MV-4-11 (cell line): ENCODE data around the gene KIAA1614.

Experiments used
- DNase-seq: peaks from one replicate; lab custom pipeline; 2025; lab: John Stamatoyannopoulos, UW

The KIAA1614 gene

DNA sequence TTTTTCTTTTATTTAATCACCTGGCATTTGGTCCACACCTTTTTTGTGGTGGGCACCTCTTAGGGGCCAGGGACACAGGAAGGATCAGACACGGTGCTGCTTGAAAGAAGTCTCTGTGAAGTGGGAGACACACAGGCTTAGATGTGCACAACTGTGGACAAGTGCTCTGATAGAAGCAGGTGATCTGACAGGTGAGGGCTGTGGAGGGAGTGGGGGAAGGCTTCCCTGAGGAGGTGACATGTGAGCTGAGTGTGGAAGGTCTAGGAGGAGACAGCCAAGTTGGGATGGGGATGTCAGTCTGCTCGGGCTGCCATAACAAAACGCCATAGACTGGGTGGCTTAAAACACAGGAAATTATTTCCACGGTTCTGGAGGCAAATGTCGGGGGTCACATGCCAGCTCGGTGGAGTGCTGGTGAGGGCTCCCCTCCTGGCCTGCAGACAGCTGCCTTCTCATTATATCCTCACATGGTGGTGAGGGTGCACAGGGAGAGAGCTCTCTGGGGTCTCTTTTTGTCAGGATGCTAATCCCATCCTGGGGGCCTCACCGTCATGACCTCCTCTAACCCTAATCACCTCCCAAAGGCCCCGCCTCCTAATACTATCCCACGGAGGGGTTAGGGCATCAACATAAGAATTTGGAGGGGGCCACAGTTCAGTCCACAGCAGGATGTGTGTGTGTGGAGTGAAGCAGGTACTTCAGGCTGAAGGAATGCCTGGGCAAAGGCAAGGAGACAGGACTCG lies 5.2 kb upstream of the KIAA1614 start:
- DNase-seq: no peak

DNA sequence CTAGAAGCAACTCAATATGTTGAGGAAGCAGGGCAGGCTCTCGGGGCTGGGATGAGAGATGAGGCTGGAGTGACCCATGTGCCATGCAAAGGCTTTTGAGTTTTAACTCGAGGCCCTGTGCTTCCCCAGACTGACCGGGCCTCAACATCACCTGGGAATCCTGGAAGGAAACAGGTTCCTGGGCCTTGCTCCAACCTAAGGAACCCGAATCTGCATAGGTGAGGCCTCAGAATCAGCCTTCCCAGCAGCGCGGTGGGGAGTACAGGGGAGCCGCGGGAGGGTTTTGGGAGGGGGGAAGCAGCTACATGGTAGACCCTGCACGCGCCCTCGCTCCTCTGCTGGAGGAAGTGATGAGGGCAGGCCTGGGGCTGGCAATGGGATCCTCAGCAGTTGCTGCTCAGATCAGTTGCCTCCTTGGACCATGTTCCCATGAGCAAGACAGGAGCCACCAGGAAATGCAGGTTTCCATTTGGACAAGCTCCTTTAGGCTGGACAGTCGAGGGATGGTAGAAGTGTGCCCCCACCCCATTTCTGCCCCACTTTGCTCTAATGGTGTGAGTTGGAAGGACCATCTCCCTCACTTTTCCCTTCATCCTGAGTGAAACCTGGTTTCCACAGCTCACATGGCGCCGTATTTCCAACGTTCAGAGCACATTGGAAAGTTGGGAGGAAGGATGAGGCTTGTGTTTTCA lies 4.5 kb upstream of the KIAA1614 start:
- DNase-seq: no peak

DNA sequence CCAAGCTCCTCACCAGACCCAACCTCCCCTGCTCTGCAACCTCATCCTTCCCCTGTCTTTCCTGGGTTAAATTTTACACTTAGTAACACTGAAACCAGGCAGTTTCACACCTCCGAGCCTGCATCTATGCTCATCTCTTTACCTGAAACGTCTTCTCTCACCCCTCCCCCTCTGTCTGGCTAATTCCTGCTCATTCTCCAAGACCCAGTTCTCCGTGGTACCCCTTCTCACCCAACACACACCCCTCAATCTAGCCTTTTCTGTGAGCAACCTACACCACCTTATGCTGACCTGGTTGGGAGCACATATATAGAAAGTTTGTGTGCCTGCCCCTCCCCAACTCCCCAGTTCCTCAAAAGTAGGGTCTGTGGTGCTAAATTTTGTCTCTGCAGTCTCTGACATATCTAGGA lies 3.7 kb upstream of the KIAA1614 start:
- DNase-seq: no peak

DNA sequence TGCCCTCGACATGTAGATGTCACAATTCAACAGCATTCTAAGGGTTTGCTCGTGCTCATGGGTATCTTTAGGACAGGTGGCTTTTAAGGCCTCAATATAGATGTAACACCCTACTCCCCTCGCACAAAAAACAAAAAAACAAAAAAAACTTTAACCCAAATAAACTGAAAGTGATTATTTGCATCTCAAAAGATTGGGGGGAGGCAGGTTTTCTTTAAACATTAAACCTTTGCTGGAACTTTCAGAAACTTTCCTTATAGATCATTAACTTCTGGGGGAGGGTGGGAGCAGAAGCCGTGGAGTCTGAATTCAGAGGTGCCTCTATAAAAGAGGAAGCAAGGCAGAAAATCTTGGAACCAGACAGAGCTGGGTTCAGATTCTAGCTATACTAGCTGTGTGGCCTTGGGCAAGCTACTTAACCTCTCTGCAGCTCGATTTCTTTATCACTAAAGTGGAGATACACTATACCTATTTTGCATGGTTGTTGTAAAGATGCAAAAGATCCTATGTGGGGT lies 3.2 kb upstream of the KIAA1614 start:
- DNase-seq: no peak

DNA sequence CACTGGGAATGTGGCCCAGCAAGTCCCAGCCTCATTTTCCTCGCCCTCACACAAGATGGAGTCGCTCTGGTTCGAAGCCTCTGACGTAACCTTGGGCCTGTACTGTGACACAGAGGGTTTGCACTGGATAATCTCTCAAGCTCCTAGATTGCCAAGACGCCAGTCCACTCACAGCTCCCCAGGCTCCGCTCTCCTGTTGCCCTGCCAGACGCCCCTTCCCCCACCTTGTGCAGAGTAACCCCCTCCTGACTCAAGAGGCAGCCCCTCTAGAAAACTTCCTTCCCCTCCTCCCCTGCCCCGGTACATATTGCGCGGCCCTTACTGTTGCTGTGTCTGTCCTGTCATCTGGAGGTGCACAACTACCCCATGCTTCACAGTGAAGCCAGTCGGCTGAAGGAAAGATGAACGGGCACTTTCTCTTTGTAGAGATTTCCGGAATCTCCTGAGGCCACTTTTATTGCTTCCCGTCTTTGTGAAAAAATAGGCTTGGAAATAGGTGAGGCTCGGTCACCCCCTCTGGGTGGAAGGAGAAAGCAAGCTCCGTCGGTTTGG lies 981 bp upstream of the KIAA1614 start:
- no peak for DNase-seq

DNA sequence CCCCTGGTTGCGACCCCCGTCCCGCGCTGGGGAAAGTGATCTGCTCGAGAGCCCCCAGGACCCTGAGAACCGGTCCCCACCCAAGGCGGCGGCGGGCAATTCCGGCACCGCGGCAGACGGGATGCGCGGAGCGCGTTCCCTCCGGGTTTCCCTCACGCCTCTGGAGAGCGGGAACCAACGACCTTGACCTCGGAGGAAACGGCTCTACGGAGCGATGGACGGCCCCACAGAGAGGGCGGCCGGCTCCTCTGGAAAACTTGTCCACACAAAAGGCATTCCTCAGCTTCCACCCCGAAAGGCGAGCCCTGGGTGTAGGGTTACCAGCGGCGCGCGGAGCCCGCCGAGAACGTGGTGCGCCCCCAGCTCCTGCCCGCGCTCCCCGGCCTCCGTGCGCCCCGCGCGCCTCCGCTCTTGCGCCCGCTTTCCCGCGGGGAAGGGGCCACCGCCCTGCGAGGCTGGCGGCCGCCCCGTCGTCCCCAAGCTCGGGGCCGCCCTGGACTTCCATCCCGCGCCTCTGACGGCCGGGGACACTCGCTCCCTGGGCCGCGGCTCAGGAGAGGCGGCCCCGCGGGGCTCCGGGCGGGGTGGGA lies 391 bp upstream of the KIAA1614 start:
- no peak for DNase-seq

DNA sequence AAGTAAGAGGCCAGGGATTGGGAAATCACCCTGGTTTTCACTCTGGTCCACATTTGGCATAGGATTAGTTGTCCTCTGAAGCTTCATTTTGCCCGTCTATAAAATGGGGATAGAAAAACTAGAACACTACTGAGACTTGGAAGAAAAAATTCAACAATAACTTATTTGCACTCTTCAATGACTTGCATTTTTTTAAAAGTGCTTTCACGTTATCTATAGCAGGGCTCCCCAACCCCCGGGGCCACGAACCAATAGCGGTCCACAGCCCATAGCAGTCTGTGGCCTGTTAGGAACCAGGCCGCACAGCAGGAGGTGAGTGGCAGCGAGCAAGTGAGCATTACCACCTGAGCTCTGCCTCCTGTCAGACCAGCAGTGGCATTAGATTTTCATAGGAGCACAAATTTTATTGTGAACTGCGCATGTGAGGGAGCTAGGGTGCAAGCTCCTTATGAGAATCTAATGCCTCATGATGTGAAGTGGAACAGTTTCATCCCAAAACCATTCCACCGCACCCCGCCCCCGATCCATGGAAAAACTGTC lies 2.8 kb downstream of the KIAA1614 start:
- DNase-seq: no peak

DNA sequence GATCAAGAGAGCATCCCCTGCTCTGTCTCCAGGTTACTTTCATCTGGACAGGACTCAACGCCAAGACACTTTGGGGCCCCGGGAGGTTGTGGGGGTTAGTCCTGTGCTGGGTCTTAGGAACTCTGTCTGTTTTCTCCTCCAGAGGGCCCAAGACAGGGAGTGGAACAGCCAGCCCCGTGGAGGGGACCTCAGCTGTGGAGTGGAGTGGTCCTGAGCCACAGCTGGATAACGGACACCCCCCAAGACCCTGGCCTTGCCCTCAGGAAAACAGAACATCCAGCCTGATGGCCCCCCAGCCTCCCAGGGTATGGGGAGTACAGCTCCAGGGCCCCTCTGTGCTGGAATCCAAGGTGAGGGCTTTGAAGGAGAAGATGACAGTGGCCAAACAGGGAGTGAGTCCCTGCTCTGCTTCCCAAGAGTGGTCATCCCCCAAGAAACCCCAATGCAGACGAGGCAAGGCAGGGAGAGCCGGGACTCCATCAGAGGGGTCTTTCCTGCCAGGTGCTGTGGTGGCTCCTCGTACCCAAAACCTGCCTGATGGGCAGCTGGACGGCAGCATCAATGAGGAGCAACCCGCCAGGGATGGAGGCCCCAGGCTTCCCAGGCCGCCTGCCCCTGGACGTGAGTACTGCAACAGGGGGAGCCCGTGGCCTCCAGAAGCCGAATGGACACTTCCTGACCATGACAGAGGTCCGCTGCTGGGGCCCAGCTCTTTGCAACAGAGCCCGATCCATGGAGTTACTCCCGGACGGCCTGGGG lies 3.5 kb downstream of the KIAA1614 start:
- DNase-seq: no peak

DNA sequence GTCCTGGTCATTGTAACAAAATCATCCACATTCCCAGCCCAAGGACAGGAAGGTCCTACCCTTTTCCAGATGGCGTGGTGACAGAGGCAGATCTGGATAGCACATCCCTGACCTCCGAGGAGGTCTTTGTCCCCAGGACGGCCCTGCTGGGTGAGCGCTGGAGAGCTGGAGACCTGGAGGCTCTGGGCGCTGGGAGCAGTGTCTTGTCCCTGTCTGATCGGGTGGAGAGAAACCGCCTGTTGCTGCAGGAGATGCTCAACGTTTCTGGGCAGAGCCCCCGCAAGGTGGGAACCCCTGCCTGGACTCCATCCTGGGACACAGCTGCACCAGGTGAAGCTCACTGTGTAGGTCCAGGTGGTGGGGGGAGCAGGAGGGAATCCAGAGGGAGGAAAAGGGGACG lies 4.1 kb downstream of the KIAA1614 start:
- no peak for DNase-seq

DNA sequence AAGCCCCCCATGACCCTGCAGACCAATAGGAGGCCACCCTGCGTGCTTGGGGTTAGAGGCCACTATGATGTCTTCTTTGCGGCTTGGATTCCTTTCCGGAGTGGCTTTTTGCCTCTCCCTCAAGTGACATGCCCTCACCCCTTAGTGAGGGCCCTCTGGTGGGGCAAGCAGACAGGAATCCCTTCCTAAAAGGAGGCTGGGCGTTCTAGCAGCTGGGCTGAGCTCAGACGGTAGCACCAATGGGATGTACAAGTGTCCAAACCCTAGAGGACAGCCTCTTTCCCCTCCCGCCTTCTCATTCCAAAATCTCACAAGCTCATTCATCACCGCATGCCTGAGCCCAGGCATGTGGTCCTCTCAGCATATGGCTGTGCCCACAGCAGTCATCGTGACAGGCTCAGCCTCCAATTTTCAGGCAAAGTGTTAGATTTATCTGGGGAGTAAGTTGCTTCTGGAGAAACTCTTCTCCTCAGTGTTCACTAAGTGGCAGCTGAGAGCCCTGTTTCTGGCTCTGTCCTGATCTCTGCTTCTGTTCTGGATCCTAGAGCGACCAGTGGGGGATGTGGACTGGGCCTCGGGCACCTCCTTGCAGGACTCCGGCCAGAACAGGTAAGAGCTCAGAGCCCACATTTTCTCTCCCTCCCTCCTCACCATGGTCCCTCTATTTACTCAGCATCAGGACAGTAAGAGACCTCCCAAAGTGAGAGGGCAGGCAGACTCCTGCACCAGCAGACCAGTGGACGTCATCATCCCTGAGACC lies 4.8 kb downstream of the KIAA1614 start:
- DNase-seq: no peak

DNA sequence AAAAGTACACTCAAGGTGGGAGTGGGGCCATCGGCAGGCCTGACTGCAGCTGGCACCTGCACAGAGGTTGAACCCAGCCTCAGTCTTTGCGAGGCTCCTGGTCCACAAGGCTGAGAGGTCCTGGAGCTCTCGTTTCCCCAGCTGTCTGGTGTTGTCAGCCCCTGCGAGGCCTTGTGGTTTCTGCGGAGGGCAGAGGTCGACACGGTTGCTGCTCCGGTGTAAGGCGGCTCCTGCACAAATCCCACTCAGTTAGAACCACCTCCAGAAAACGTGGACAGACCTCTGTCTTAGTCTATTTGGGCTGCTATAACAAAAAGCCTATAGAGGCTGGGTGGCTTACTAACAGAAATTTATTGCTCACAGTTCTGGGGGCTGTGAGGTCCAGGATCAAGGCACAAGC lies 5.8 kb downstream of the KIAA1614 start:
- no peak for DNase-seq

DNA sequence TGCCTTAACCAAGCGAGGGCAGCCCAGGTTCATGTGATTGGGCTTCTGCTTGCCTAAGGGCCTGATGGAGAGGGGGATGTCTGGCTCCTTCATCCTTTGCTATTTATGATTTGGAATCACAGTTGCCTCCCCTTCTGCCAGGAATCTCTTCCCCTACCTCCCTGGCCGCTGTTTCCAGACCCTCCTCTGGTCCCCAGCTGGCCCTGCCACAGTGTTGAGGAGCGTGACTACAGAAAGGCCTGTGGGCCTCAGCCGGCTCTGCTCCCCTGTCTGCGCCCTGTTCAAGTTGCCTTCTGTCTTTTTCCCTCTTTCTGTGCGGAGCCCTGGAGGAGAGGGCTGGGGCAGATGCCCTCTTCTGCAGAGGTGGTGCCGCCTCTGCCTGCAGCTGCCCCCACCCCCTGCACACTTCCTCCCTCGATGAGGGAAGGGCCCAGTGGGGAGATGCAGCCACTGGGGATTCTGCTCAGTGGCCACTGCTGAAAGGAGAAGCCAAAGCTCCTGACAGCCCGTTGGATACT lies 6.5 kb downstream of the KIAA1614 start:
- DNase-seq: no peak

DNA sequence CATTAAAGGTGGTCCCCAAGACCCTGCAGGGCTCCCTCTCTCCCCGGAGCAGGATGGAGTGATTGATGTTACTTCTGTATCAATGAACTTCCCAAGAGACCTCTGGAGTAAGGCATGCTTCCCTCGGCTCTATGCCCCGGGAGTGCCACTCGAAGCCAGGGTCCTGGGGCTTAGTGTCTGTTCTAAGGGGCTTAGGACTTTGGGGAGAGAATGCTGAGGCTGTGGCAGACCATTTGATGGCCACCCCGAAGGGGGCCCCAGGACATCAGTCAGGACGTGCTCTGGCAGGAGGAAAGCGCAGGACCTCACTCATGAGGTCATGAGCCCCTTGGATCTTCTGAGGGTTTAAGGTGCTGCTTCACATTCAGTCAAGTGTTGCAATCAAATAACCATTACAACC lies 7.5 kb downstream of the KIAA1614 start:
- DNase-seq: no peak

DNA sequence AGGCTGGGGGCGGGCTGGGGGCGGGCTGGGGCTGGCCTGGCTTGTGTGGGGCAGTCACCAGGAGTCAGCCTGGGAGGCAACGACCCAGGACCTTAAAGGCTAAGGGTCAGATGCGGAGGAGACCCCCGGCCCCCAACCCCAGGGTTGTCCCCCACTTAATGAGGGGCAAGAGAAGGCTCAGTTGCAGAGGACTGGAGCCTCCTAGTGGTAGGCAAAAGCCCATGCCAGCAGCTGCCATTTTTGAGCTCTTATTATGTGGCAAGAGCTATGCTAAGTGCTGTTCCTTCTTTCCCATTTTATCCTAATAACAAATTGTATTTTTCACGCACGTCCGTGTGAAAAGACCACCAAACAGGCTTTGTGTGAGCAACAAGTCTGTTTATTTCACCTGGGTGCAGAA lies 8.0 kb downstream of the KIAA1614 start:
- DNase-seq: no peak

DNA sequence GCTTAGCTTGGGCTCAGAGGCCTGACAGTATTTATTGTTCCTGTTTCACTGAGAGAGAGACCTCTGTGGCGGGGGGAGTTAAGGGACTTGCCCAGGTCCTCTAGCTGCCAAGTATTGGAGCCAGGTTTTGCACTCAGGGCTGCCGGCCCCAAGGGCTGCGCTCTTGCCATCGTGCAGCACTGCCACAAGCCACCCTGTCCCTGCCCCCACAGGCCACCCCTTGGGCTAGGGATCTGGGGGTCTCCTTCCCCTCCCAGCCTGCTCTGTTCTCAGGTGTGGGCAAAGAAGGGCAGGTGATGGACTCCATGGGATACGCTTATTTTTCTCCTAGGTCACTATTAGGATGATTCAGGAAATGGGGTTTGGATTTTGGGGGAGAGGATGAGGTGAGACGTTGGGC lies 8.7 kb downstream of the KIAA1614 start:
- DNase-seq: no peak

DNA sequence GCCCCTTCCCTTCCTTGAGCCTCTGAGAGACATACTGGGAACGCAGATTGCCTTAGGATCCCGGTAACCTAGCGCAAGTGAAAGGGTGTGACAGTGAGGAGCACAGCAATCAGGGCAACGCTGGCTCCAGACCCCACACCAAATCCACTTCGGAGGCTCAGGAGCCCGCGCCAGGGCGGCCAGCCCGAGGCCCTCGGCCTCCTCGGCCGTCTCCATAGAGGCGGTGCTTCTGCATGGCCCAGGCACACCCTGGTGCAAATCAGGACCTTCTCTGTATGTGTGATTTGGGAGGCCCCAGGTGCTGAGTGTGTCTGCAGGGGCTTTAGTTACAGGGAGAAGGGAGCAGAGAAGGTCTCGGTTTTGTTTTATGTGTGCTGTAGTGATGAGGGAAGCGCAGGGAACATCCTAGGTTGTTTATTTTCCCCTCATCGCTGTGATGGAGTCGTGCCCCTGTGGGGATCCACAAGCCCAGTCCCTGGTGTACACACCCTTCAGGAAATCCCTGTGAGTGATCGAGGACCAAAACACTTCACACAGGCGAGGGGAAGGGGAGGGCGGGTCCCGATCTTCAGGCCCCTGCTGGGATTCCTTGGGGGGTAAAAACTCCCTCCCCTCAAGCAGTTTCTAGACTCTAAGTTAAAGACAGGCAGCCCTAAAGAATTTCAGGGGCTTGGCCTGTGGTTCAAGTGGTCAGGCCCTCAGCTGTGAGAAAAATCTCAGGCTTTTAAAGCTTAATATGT lies 9.4 kb downstream of the KIAA1614 start:
- DNase-seq: no peak

DNA sequence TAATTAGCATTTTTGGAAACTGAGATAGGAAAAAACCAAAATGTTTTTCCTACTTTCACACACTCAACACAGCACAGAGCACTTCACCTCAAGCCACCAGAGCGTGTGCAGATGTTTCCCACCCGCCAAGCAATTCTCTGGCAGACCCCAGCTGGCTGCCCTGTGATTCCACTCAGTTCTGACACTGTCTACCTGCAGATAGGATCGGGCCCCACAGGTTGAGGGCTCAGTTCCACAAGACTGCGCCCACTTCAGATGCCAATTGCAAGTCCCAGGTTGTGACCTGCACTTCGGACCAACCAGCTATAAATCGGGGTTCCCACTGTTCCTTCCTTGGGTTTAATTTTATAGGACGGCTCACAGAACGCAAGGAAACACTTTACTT lies 9.9 kb downstream of the KIAA1614 start:
- no peak for DNase-seq

DNA sequence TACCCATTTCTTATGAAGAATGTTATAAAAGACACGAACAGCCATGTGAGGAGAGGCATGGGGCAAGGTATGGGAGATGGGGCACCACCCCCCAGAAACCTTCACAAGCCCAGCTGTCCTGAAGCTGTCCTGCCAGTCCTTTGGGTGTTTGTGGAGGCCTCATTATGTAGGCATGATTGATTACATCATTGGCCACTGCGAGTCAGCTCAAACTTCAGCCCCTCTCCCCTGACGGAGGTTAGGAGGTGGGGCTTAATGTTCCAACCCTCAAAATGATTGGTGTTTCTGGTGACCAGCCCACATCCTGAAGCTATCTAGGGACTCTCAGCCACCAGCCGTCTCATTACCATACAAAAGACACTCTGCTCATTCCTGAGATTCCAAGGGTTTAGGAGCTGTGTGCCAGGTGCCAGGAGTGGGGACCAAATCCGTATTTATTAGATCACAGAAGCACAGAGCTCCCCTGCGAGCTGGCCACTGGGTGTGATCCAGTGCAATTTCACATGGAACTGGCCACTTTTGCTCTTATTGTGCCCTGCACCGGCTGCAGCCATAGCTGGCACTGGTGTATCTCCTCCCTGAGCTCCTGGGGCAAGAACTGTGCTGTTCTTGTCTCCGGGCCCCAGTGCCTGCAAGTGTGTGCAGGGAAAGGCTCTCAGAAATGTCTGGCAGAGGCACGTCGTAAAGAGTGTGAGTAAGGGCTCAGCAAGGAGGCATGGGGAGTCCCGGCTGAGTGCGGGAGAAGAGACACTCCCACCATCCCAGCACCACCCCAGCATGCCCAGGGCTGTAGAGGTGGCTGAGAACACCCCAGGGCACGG lies 10.5 kb downstream of the KIAA1614 start:
- DNase-seq: peak; percentile 58

DNA sequence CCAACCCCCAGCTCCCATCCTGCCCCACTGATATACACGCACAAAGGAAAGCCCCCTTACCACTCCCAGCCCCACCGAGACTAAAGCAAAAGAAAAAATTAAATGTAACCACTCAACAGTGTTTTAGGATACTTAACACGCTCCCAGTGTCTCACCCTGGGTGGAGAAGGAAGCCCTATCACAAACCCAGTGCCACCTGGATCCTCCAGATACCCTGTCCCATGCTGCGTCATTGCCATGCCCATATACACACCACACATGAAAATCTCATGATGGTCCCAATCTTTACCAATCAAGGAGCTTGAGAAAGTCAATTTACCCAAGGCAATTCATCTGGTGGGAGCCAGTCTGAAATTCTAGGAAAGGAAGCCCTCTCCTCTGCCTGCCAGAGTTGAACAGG lies 11.2 kb downstream of the KIAA1614 start:
- DNase-seq: no peak
